Measurements from ENCODE around the gene ENTPD8.
"Not testable (repeated sequence)": the region's sequence is repeated elsewhere in the genome, so short reads cannot be mapped to it uniquely, and the experiment has no call there.

ENTPD8 gene

GRCh38 chr9:137467161-137467581 is 26.0 kb upstream of the ENTPD8 start:
- in situ Hi-C loops (cut with HindIII; ENCODE audit: low pct_unique_long_range_greater_than_20kb, low sequenced_read_pairs): no loop called here
- DNase-seq (ENCODE audit: low read depth in 1 of 2, low spot score in 1 of 2): no peak
- TF ChIP-seq JUND (IDR thresholded peaks at IDR 0.05; ENCODE audit: low read depth): no peak

- in situ Hi-C loops (cut with HindIII; ENCODE audit: low pct_unique_long_range_greater_than_20kb, low sequenced_read_pairs); DNase-seq (ENCODE audit: low read depth in 1 of 2, low spot score in 1 of 2): not testable (repeated sequence)
Observed at GRCh38 chr9:137466389-137467085, 25.4 kb upstream of the ENTPD8 start.

- in situ Hi-C loops (cut with HindIII; ENCODE audit: low pct_unique_long_range_greater_than_20kb, low sequenced_read_pairs): no loop called here
- DNase-seq (ENCODE audit: low read depth in 1 of 2, low spot score in 1 of 2): no peak
- no peak for TF ChIP-seq JUND (IDR thresholded peaks at IDR 0.05; ENCODE audit: low read depth)
Observed at GRCh38 chr9:137465720-137466388, 24.7 kb upstream of the ENTPD8 start.

- DNase-seq (ENCODE audit: low read depth in 1 of 2, low spot score in 1 of 2): no peak
- in situ Hi-C loops (cut with HindIII; ENCODE audit: low pct_unique_long_range_greater_than_20kb, low sequenced_read_pairs): no loop called here
- no peak for TF ChIP-seq JUND (IDR thresholded peaks at IDR 0.05; ENCODE audit: low read depth)
Observed at GRCh38 chr9:137465000-137465719, 24.0 kb upstream of the ENTPD8 start.

GRCh38 chr9:137464291-137464999 is 23.3 kb upstream of the ENTPD8 start:
- TF ChIP-seq JUND (IDR thresholded peaks at IDR 0.05; ENCODE audit: low read depth): no peak
- in situ Hi-C loops (cut with HindIII; ENCODE audit: low pct_unique_long_range_greater_than_20kb, low sequenced_read_pairs): no loop called here
- DNase-seq (ENCODE audit: low read depth in 1 of 2, low spot score in 1 of 2): no peak

- no peak for TF ChIP-seq JUND (IDR thresholded peaks at IDR 0.05; ENCODE audit: low read depth)
- in situ Hi-C loops (cut with HindIII; ENCODE audit: low pct_unique_long_range_greater_than_20kb, low sequenced_read_pairs): no loop called here
Observed at GRCh38 chr9:137463931-137464290, 22.8 kb upstream of the ENTPD8 start.

GRCh38 chr9:137462986-137463930 is 22.1 kb upstream of the ENTPD8 start:
- DNase-seq (ENCODE audit: low read depth in 1 of 2, low spot score in 1 of 2): no peak
- in situ Hi-C loops (cut with HindIII; ENCODE audit: low pct_unique_long_range_greater_than_20kb, low sequenced_read_pairs): no loop called here
- TF ChIP-seq JUND (IDR thresholded peaks at IDR 0.05; ENCODE audit: low read depth): no peak

More at GRCh38 chr9:137463931-137464290, 22.8 kb upstream of the ENTPD8 start:
- no peak for DNase-seq (ENCODE audit: low read depth in 1 of 2, low spot score in 1 of 2)

- no peak for DNase-seq (ENCODE audit: low read depth in 1 of 2, low spot score in 1 of 2)
- no peak for TF ChIP-seq JUND (IDR thresholded peaks at IDR 0.05; ENCODE audit: low read depth)
- in situ Hi-C loops (cut with HindIII; ENCODE audit: low pct_unique_long_range_greater_than_20kb, low sequenced_read_pairs): no loop called here
Observed at GRCh38 chr9:137462396-137462985, 21.3 kb upstream of the ENTPD8 start.

GRCh38 chr9:137461663-137462395 is 20.7 kb upstream of the ENTPD8 start:
- no peak for TF ChIP-seq JUND (IDR thresholded peaks at IDR 0.05; ENCODE audit: low read depth)
- DNase-seq (ENCODE audit: low read depth in 1 of 2, low spot score in 1 of 2): no peak
- in situ Hi-C loops (cut with HindIII; ENCODE audit: low pct_unique_long_range_greater_than_20kb, low sequenced_read_pairs): no loop called here

GRCh38 chr9:137461316-137461662 is 20.1 kb upstream of the ENTPD8 start:
- no peak for TF ChIP-seq JUND (IDR thresholded peaks at IDR 0.05; ENCODE audit: low read depth)
- in situ Hi-C loops (cut with HindIII; ENCODE audit: low pct_unique_long_range_greater_than_20kb, low sequenced_read_pairs): no loop called here
- no peak for DNase-seq (ENCODE audit: low read depth in 1 of 2, low spot score in 1 of 2)

Data from T47D (cell line).